MG63 (cell line): ENCODE data around the gene LCT. TPM values are rescaled to one million over a fixed set of nuclear protein-coding genes. Genes with fewer than 3 reads are reported as not detected.
A peak's percentile ranks its signal among the peaks of the same experiment; 100 is the strongest.

ENCODE experiments used
- DNase-seq: peaks from one replicate; pipeline ENCODE4 v3.0.0-alpha.2; 2020
- H3K27me3 ChIP-seq: fragments of 250-450 bp; sonication (Bioruptor Pico); 2 replicates; pipeline ENCODE4 v1.5.1; 2020; ENCODE audit warnings: mild to moderate bottlenecking, moderate library complexity
- H3K36me3 ChIP-seq: fragments of 250-450 bp; sonication (Bioruptor Pico); 2 replicates; pipeline ENCODE4 v1.5.1; 2020; ENCODE audit warnings: mild to moderate bottlenecking, moderate library complexity
- H3K4me3 ChIP-seq: fragments of 250-450 bp; sonication (Bioruptor Pico); 2 replicates; pipeline ENCODE4 v1.5.1; 2020; ENCODE audit warnings: mild to moderate bottlenecking, moderate library complexity
- H3K9me3 ChIP-seq: fragments of 250-450 bp; sonication (Bioruptor Pico); 2 replicates; pipeline ENCODE4 v1.5.1; 2020; ENCODE audit warnings: mild to moderate bottlenecking, moderate library complexity
- total RNA-seq: library from RNA; depleted of rRNA; stranded (reverse); fragments of >200 nt; shearing (Covaris generic); gene quantifications from 2 replicates; pipeline ENCODE4 v1.2.3, GENCODE V29; 2014; ENCODE audit warnings: low replicate concordance

LCT gene
- total RNA-seq, 1 experiment from 2014 or later, result not detected

GRCh38 chr2:135844301-135844895 is 7.4 kb upstream of the LCT start:
- Histone ChIP-seq H3K4me3 (no peak overlapping the region), H3K36me3 (peaks cover 78% of the 10 kb centered on the region), H3K9me3 (no peaks in the 10 kb centered on the region), H3K27me3 (no peaks in the 10 kb centered on the region)
- no peak for DNase-seq

- Histone ChIP-seq H3K9me3 (no peaks in the 10 kb centered on the region), H3K27me3 (no peaks in the 10 kb centered on the region), H3K36me3 (peaks cover 78% of the 10 kb centered on the region), H3K4me3 (no peak overlapping the region)
- no peak for DNase-seq
These were observed 6.7 kb upstream of the LCT start for GRCh38 chr2:135843671-135844070.

GRCh38 chr2:135840601-135841000 is 3.6 kb upstream of the LCT start:
- no peak for DNase-seq
- H3K4me3 ChIP-seq, result no peak overlapping the region
- no peaks in the 10 kb centered on the region for H3K9me3 ChIP-seq
- peaks cover 55% of the 10 kb centered on the region for H3K36me3 ChIP-seq
- H3K27me3 ChIP-seq, result no peaks in the 10 kb centered on the region

- Histone ChIP-seq H3K4me3 (no peak overlapping the region), H3K36me3 (peaks cover 46% of the 10 kb centered on the region), H3K27me3 (no peaks in the 10 kb centered on the region), H3K9me3 (no peaks in the 10 kb centered on the region)
- no peak for DNase-seq
These were observed 2.7 kb upstream of the LCT start for GRCh38 chr2:135839713-135840112.

- no peak overlapping the region for H3K4me3 ChIP-seq
- H3K27me3 ChIP-seq, result no peaks in the 10 kb centered on the region
- DNase-seq, result no peak
- H3K9me3 ChIP-seq, result no peaks in the 10 kb centered on the region
- peaks cover 37% of the 10 kb centered on the region for H3K36me3 ChIP-seq
These were observed 1.5 kb upstream of the LCT start for GRCh38 chr2:135838502-135838901.

- Histone ChIP-seq H3K36me3 (no peaks in the 10 kb centered on the region; the same call in 1 of the 2 replicates), H3K27me3 (no peaks in the 10 kb centered on the region), H3K9me3 (no peaks in the 10 kb centered on the region), H3K4me3 (no peak overlapping the region)
- no peak for DNase-seq
These were observed 4.1 kb downstream of the LCT start for GRCh38 chr2:135832891-135833290.

- H3K9me3 ChIP-seq, result no peaks in the 10 kb centered on the region
- no peak for DNase-seq
- H3K27me3 ChIP-seq, result no peaks in the 10 kb centered on the region
- no peaks in the 10 kb centered on the region; the same call in 1 of the 2 replicates for H3K36me3 ChIP-seq
- no peak overlapping the region for H3K4me3 ChIP-seq
These were observed 5.7 kb downstream of the LCT start for GRCh38 chr2:135831180-135831812.

GRCh38 chr2:135829378-135830135 is 7.4 kb downstream of the LCT start:
- no peaks in the 10 kb centered on the region for H3K36me3 ChIP-seq
- DNase-seq, result no peak
- H3K4me3 ChIP-seq, result no peak overlapping the region
- H3K9me3 ChIP-seq, result no peaks in the 10 kb centered on the region
- H3K27me3 ChIP-seq, result no peaks in the 10 kb centered on the region

GRCh38 chr2:135826544-135826943 is 10.4 kb downstream of the LCT start:
- Histone ChIP-seq H3K4me3 (no peak overlapping the region), H3K9me3 (no peaks in the 10 kb centered on the region; the same call in 1 of the 2 replicates), H3K27me3 (no peaks in the 10 kb centered on the region), H3K36me3 (no peaks in the 10 kb centered on the region)
- DNase-seq, result no peak

- no peak for DNase-seq
- Histone ChIP-seq H3K4me3 (no peak overlapping the region), H3K36me3 (no peaks in the 10 kb centered on the region), H3K9me3 (no peaks in the 10 kb centered on the region; the same call in 1 of the 2 replicates), H3K27me3 (no peaks in the 10 kb centered on the region)
These were observed 11.3 kb downstream of the LCT start for GRCh38 chr2:135825550-135826176.

GRCh38 chr2:135825131-135825530 is 11.9 kb downstream of the LCT start:
- no peak for DNase-seq
- Histone ChIP-seq H3K27me3 (no peaks in the 10 kb centered on the region), H3K36me3 (no peaks in the 10 kb centered on the region), H3K9me3 (no peaks in the 10 kb centered on the region; the same call in 1 of the 2 replicates), H3K4me3 (no peak overlapping the region)

GRCh38 chr2:135822855-135823254 is 14.1 kb downstream of the LCT start:
- H3K4me3 ChIP-seq, result no peak overlapping the region
- no peaks in the 10 kb centered on the region for H3K36me3 ChIP-seq
- no peaks in the 10 kb centered on the region for H3K27me3 ChIP-seq
- H3K9me3 ChIP-seq, result no peaks in the 10 kb centered on the region; the same call in 1 of the 2 replicates
- no peak for DNase-seq

GRCh38 chr2:135821190-135821589 is 15.8 kb downstream of the LCT start:
- Histone ChIP-seq H3K9me3 (no peaks in the 10 kb centered on the region; the same call in 1 of the 2 replicates), H3K4me3 (no peak overlapping the region), H3K27me3 (no peaks in the 10 kb centered on the region), H3K36me3 (no peaks in the 10 kb centered on the region)
- no peak for DNase-seq

- Histone ChIP-seq H3K9me3 (no peaks in the 10 kb centered on the region; the same call in 1 of the 2 replicates), H3K4me3 (no peak overlapping the region), H3K36me3 (no peaks in the 10 kb centered on the region), H3K27me3 (no peaks in the 10 kb centered on the region)
- peak; percentile 54 for DNase-seq
These were observed 16.9 kb downstream of the LCT start for GRCh38 chr2:135820003-135820618.

- Histone ChIP-seq H3K4me3 (no peak overlapping the region), H3K36me3 (no peaks in the 10 kb centered on the region), H3K27me3 (no peaks in the 10 kb centered on the region), H3K9me3 (no peaks in the 10 kb centered on the region; the same call in 1 of the 2 replicates)
- peak; percentile 57 for DNase-seq
These were observed 17.9 kb downstream of the LCT start for GRCh38 chr2:135818937-135819610.

GRCh38 chr2:135817951-135818350 is 19.0 kb downstream of the LCT start:
- Histone ChIP-seq H3K4me3 (no peak overlapping the region), H3K36me3 (no peaks in the 10 kb centered on the region), H3K9me3 (no peaks in the 10 kb centered on the region; the same call in none of the 2 replicates), H3K27me3 (no peaks in the 10 kb centered on the region)
- no peak for DNase-seq
